ENCODE measurements around the gene CAMSAP1.
"Not testable (repeated sequence)": the region's sequence is repeated elsewhere in the genome, so short reads cannot be mapped to it uniquely, and the experiment has no call there.

Gene CAMSAP1

GRCh38 chr9:135901031-135901758 is 6.2 kb downstream of the CAMSAP1 start:
- DNase-seq (ENCODE audit: low read depth in 1 of 2, low spot score in 1 of 2) = no peak

- DNase-seq (ENCODE audit: low read depth in 1 of 2, low spot score in 1 of 2) = no peak
These were observed 8.5 kb downstream of the CAMSAP1 start for GRCh38 chr9:135898634-135899407.

- DNase-seq (ENCODE audit: low read depth in 1 of 2, low spot score in 1 of 2) = no peak
These were observed 10.7 kb downstream of the CAMSAP1 start for GRCh38 chr9:135896626-135897025.

DNA sequence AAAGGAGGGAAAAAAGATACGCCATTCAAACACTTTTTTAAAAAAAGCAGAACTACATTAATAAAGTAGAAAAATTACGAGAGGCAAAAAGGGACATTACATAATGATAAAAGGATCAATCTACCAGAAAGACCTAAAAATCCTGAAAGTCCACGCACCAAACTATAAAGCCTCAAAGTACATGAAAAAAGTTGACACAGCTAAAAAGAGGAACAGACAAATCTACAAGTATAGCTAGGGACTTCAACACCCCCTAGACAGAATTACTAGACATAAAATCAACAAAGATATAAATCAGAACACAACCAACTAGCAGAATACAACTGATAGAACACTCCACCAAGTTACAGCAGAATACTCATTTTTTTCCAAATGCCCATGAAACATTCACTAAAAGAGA is 11.1 kb downstream of the CAMSAP1 start:
- DNase-seq (ENCODE audit: low read depth in 1 of 2, low spot score in 1 of 2) = no peak

DNA sequence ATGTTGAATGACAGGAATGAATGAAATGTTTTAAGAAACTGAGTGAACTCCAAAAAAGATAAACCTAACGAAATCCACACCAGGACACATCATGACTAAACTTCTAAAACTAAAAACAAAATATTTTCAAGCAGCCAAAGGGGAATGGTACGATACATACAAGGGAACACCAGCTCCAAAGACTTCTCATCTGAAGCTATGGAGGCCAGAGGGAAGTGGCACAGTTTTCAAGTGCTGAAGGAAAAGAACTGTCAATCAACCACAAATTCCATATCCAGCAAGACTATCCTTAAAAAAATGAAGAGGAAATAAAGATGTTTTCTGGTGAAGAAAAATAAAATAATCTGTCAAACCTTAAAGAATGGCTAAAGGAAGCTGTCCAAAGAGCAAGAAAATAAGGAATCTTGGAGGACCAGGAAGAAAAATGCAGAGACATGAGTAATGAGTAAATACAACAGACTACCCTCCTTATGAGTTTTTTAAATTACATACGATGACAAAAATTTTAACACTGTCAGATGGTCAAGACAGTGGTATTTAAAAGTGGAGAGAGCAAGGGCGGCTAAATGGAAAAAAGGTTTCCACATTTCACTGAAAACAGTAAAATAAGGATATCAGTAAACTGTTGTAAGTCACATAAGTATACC is 12.0 kb downstream of the CAMSAP1 start:
- DNase-seq (ENCODE audit: low read depth in 1 of 2, low spot score in 1 of 2) = no peak

- no peak for DNase-seq (ENCODE audit: low read depth in 1 of 2, low spot score in 1 of 2)
These were observed 14.2 kb downstream of the CAMSAP1 start for GRCh38 chr9:135893104-135893503.

DNA sequence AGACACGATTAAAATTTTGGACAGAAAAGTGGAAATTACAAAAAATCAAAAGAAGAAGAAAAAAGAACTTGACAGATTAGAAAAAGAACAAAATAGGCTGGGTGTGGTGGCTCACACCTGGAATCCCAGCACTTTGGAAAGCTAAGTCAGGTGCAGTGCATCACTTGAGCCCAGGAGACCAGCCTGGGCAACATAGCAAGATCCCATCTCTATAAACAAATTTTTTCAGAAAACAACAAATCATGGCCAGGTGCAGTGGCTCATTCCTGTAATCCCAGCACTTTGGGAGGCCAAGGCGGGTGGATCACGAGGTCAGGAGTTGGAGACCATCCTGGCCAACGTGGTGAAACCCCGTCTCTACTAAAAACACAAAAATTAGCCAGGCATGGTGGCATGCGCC is 15.0 kb downstream of the CAMSAP1 start:
- DNase-seq (ENCODE audit: low read depth in 1 of 2, low spot score in 1 of 2) = not testable (repeated sequence)

DNA sequence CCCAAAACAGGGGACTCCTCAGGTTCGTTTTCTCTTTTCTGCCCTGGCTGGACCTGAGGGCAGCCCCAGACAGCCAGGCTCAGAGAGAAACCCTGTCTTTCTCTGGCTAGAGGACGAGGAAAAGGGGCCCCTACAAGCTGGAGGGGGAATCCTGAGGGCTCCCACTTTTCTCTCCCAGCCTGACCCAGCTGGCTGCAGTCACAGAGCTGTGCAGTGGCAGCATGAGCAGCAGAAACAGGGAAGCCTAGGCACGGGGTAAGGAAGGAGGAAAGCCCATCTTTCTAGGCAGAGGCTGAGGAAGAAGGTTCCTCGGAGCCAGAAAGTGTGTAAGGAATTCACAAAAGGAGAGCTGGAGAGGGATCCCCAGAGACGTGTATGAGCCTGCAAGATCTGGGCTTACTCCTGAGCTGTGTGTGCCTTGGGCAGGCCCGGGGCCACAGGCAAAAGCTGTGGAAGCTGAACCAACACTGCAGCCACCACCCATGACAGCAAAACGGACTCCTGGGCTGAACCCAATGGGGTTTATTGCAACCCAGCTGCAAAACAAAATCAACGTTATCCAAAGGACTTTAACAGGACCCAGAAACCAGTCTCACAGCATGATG is 16.2 kb downstream of the CAMSAP1 start:
- DNase-seq (ENCODE audit: low read depth in 1 of 2, low spot score in 1 of 2) = no peak

- no peak for DNase-seq (ENCODE audit: low read depth in 1 of 2, low spot score in 1 of 2)
These were observed 16.9 kb downstream of the CAMSAP1 start for GRCh38 chr9:135890190-135891026.

DNA sequence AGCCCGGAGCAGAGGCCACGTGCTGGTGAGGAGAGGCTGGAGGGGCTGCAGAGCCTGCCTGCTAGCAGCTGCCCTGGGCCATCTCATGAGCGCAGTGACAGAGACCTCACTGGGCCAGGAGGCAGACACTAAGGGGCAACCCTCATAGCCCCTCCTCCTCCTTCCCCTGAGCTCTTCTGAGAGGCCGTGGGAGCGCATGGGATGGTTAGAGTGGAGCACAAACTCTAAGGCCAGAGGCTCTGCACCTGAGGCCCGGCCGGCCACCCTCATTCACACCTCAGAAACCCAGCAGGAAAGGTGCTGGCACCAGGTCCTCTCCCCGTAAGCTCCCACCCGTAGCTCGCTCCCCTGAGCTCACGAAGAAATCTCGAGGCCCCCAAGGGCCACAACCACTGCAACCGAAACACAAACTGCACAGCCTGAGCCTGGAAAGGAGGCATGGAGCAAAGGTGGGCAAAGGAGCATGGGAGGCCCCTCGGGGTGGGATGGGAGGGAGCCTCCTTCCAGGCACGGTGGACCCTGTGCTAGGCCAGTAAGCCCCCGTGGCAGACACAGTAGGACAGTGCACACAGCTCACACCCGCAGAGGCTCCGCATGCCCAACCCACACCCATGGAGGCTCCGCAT is 17.7 kb downstream of the CAMSAP1 start:
- no peak for DNase-seq (ENCODE audit: low read depth in 1 of 2, low spot score in 1 of 2)

DNA sequence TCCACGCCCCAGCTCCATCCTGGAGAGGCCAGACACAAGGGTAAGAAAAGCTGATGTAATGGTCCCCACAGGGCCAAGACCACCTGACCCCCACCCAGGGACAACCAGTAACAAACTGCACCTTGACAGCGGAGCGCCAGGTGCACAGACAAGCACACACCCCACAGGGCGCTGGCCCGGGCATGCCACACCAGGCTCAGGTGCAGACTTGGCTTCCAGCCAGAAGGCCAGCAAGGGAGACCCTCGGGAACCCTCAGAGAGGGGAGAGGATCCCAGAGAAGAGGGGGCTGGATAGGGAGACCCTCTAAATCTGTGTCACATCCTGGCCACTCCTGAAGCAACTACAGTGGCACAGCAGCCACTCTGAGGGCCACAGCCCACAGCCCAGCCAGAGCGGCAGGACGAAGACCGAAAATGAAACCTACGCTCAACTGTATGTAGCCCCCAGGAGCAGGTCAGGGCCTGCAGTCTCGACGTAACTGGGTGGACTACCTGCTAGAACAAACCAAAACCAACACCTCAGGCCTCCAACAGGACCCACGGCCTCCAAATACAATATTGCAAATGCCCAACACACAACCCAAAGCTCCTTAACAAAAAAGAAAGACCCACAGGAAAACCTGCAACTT is 18.5 kb downstream of the CAMSAP1 start:
- no peak for DNase-seq (ENCODE audit: low read depth in 1 of 2, low spot score in 1 of 2)

DNA sequence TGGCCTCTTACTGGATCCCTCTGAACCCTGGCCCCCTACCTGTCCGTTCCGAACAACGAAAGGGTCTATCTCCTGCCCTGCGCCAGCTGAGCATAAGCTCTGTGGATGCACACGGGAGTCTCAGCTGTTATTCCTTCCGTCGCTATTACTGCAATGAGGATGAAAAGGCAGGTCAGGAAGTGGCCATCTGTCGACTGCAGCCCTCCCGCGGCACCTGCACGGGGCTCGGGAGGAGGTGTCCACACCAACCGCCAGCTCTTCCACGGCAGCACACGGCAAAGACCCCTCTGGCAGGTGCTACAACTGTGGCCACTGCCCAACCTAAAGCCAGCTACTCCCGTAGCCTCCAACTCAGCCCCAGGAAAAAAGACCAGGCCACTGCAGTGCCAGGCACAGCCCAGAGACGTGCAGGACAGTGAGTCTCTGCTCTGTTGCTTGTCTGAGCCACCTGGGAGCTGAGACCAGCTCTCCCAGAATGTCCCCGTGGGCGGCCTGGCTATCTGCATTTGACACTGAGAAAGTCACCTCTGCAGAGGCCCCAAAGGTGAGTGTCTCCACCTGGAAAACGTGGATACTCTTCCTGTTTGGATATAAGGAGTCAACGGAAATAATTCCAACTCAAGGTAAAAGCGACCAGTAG is 19.1 kb downstream of the CAMSAP1 start:
- DNase-seq (ENCODE audit: low read depth in 1 of 2, low spot score in 1 of 2) = no peak

- DNase-seq (ENCODE audit: low read depth in 1 of 2, low spot score in 1 of 2) = peak in 1 of 2 donors; percentile 35
These were observed 19.7 kb downstream of the CAMSAP1 start for GRCh38 chr9:135887585-135888050.

- no peak for DNase-seq (ENCODE audit: low read depth in 1 of 2, low spot score in 1 of 2)
These were observed 20.3 kb downstream of the CAMSAP1 start for GRCh38 chr9:135887021-135887507.

DNA sequence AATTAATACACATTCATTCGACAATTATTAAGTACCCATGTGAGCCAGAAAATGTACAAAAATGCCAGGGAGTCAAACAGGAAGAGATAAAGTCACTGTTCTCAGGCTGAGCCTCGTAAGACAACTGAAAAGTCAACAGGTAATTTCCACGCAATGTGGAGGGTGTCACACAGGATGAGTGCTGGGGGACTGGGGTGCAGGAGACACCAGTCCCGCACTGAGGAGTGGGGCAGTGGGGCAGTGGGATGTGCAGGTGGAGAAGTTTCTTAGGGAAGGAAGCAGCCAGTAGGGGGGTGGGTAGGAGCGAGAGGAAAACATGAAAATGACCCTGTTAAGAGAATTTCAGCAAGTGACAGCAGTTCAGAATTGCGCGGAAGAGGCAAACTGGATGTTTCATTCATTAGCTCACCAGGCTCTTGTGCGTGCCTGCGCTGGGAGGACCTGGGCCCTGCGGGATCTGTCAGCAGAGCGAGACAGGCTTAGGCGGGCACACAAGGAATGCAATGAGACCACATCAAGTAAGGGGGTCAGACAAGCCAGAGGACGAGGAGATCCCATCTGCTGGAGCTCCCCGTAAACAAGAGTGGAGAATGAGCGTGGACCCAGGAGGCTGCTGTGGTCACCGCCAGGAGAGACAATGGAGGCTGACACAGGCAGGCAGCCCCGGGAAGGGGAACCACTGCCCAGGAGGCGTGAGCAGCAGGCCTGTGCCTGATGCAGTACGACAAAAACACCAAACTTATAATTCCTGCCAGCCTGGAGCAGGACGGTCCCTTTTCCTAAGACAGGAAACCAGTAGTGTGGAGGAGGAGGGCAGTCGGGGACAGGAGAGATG is 21.0 kb downstream of the CAMSAP1 start:
- DNase-seq (ENCODE audit: low read depth in 1 of 2, low spot score in 1 of 2) = no peak

DNA sequence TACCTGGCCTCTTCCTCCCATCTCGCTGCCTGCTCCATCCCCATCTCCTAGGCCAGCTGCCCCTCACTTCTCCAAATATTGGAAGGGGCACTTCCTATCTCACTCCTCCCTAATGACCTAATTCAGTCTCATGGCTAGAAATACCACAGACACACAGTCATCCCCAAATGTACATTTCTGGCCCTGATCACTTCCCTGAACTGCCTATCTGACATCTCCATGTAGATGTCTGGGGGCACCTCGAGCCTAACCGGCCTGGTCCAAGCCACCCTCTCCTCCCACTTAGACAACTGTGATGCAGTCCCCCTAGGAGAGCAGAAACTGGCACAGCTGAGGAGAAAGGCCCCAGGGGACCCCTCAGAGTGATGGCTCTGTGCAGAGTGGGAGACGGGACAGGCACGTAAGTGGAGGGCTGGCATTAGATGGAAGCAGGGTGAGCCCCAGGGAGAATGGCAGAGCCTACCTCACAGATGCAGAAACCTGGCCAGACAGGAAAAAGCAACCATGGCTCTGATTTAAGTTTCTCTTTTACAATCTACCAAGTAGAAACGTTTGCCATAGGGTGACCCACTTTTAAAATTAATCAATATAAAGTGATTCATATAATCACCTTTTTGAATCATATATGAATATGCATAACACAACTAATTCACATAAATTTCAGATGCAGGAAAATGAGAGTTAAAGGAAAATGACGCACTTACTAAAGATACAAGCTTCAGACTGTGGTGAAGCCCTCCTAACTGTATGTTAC is 22.1 kb downstream of the CAMSAP1 start:
- DNase-seq (ENCODE audit: low read depth in 1 of 2, low spot score in 1 of 2) = no peak

GRCh38 chr9:135884328-135885035 is 22.9 kb downstream of the CAMSAP1 start:
- no peak for DNase-seq (ENCODE audit: low read depth in 1 of 2, low spot score in 1 of 2)

Measured in activated CD4-positive, alpha-beta T cell treated with anti-CD3 and anti-CD28 coated beads, Interleukin-2, amount 50 U/mL, for 24 hours (primary cell).